ENCODE data around the gene LRRC41.
"Not testable (repeated sequence)": the region's sequence is repeated elsewhere in the genome, so short reads cannot be mapped to it uniquely, and the experiment has no call there.

The LRRC41 gene

DNA sequence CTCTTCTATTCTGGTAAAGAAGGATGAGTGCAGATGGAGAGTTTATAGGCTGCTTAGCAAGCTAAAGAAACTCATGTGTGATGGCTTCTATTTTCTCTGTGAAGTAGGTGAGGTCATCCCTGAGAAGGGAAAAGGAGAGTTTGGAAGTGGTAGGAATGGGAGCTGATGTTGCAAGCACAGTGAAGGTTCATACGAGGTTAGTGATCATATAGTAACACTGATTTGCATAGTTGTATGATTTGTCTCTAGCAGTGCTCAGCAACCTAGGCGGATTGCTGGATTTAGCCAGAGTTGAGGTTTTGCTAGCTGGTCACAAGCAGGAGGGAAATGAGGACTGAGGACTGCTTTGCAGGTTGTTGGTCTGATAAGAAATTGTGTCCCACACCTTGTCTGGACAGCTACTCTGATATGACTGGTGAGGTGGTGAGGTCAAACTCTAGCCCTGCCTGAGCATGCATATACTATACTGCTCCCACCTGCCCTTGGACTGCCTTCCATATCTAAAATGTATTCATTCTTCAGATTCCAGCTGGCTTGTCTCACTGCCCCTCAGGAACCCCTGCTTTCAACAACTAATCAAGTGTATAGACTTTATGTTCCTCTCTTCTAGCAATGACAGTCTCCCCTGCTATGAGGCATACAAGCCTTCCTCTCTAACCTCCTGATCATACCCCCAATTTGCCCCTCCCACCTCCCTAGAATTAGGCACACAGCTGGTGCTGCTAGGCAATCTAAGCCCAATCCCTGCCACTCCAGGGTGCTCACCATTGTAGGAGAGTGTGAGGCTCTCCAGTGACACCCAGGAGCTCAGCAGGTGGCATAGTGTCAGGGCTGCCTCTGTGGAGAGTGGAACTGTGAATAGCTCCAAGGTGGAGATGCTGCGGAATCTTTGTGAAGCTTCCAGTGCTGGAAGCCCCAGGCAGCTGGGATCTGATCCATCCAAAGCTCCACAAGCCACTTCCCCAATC, 18.5 kb downstream of the LRRC41 start:
- DNase-seq (ENCODE audit: low spot score), result no peak

DNA sequence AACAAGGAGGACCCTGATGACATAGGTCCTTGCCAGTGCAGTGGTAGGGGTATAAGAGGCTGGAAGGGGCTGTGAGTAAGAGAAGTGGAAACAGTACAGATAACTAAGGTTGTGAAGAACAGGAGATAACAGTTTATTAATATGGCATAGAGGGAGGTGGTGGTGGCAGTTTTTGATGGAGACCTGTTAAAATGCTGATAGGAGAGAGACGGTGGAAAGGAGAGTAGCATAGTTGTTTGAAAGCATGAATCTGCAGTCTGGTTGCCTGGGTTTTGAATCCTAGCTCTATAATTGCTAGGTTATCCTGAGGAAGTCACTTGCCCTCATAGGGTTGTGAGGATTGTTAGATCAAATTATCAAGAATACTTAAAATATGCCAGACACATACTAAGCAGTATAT, 19.4 kb downstream of the LRRC41 start:
- no peak for DNase-seq (ENCODE audit: low spot score)

DNA sequence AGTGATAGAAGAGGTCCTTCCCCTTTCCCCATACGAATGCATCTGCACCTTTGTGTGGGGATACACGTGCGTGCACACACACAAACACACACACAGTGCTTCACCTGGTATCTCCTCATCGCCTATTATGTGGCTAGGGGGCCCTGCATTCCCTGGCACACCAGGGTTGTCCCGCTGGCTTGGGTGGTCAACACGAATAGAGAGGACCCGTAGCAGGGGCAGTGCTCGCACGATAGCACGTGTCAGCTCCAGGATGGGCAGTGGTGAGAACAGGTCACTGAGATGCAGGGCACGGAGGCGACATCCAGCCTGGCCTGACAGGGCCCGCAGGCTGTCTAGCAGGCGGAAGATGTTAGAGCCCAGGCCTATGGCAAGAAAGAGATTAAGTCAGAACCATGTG, 22.4 kb downstream of the LRRC41 start:
- DNase-seq (ENCODE audit: low spot score), result no peak

DNA sequence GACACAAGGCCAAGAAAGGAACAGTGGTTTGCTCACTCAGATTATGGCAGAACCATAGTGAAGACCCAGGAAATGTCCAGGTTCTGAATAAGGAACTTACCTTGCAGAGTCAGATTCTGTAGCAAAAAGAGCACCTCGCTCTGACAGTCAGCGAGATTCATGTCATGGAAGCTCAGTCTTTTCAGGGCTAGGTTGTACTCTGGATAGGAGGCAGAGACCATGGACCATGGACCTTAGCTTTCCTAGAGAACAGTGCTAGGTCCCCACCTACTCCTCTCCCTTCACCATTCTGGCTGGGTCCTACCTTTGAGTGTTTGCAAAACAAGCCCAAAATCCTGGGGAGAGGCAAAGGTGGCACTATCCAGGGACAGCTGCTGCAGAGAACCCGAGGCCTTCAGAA, 23.3 kb downstream of the LRRC41 start:
- DNase-seq (ENCODE audit: low spot score), result no peak

DNA sequence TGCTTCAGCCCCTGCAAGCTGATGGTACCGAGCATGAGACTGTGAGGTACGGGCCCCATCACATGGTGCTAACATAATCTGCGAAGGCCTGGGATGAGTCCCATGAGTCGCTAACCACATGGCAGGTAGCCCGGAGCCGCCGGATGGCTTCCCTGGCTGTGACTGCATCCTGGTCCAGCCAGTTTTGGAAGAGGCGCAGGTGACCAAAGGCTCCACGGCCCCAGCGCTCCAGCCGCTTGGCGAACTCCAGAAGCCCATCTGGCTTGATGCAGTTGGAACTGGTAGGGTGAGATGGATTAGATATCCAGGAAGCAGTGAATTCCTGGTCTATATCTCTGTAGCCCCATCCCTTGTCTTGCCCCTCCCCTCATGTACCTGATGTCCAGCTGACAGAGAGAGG, 24.6 kb downstream of the LRRC41 start:
- DNase-seq (ENCODE audit: low spot score), result no peak

DNA sequence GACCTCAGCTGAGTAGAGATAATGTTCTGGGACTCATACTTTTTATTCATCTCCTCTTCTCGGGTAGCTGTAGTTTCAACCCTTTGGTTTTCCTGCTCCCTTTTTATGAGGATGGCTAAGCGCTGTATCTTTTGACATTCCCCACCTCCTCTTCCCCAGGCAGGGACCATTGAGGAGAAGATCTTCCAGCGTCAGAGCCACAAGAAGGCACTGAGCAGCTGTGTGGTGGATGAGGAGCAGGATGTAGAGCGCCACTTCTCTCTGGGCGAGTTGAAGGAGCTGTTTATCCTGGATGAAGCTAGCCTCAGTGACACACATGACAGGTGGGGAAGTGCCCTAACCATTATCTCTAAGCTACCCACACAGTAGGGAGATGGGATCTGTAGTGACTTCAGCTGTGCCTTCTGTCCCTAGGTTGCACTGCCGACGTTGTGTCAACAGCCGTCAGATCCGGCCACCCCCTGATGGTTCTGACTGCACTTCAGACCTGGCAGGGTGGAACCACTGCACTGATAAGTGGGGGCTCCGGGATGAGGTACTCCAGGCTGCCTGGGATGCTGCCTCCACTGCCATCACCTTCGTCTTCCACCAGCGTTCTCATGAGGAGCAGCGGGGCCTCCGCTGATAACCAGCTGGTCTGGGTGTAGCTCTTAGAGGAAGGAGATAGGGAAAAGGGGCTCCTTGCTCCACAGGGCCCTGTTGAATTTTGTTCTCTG, 25.6 kb downstream of the LRRC41 start:
- DNase-seq (ENCODE audit: low spot score), result no peak

DNA sequence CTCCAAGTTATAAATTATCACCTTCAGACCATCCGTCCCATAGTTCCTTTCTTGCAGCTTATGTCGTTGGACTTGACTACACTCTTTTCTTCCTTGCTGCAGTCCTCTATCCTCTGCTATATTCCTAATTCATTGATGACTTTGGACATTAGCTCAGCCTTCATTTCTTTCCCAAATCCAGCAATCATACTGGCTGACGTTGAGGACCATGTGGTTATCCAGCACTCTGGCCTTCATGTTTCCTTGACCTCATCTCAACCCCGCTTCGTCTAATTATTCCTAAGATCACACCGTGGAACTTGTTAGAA, 28.4 kb downstream of the LRRC41 start:
- no peak for DNase-seq (ENCODE audit: low spot score)

DNA sequence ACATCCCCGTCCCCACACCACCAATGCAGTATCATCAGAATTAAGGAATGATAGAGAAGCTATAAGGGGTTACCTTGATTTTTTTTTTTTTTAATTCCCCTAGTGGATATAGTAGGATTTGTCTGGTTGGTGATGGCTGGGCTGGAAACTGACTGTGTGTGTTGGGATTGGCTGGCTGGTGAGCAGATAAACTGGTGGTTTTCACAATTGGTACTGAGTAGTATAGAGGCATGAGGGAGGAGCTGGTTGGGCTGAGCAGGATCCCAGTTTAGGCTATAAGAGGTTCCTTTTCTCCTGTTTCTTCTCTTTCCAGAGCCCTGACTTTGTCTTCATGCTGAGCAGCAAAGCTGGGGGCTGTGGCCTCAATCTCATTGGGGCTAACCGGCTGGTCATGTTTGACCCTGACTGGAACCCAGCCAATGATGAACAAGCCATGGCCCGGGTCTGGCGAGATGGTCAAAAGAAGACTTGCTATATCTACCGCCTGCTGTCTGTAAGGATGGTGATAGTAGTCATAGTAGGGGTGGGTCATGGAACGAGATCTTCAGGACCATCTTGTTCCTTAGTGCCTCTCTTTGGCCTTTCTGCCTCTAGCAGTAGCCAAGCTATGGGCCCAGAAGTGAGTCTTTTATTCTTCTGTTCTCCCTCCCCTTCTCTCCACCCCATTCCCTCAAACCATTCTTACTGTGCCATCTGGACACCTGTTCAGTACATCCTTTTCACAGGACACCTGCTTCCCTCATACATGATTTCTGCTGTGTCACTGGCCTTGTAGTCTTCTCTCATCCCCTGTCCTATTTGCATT, 29.0 kb downstream of the LRRC41 start:
- DNase-seq (ENCODE audit: low spot score), result no peak

DNA sequence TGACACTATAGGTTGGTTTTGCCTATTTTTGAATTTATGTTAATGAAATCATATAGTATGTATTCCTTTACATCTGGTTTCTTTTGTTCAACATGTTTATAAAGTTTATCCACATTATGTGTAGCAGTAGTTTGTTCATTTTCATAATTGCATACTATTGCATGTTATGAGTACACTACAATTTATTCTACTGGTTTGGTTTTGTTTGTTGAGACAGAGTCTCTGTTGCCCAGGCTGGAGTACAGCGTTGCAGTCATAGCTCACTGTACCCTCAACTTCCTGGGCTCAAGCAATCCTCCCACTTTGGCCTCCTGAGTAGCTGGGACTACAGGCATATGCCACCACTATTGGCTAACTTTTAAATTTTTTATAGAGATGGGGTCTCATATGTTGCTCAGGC, 34.8 kb downstream of the LRRC41 start:
- DNase-seq (ENCODE audit: low spot score), result no peak

DNA sequence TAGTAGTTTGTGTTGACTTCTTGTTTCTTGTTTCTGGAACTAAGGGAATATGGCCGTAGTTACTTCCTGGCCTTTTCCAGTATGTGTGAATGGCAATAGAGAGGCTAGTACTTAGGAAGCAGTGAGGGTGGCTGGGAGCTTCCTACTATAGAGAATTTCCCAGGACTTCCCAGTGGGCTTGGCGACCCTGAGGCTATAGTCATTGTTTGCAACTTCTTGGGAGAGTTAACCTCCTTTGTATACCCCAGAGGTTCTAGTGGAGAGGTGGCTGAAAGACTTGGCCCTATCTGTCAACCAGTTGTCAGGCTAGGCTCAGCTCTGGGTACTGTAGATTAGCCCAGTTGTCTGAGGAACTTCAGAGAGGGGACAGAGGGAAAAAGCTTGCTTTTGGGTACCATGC, 40.3 kb downstream of the LRRC41 start:
- DNase-seq (ENCODE audit: low spot score), result no peak

DNA sequence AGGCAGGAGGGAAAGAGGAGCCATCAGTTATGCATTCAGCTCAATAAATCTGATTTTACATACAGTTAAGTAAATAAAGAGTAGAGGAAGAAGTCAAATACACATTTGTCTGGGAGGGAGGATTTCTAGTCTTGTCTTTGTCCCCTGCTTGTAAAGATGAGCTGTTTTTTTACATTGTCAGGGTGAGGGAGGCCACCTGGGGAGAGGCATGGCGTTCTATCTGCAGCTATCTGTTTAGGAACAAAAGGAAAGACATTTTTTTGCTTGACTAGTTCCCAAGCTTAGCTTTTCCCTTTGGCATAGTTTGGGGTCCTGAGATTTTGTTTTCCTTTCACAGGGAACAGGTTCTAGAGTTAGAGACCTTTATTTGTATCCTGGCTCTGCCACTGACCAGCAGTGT, 40.9 kb downstream of the LRRC41 start:
- no peak for DNase-seq (ENCODE audit: low spot score)

DNA sequence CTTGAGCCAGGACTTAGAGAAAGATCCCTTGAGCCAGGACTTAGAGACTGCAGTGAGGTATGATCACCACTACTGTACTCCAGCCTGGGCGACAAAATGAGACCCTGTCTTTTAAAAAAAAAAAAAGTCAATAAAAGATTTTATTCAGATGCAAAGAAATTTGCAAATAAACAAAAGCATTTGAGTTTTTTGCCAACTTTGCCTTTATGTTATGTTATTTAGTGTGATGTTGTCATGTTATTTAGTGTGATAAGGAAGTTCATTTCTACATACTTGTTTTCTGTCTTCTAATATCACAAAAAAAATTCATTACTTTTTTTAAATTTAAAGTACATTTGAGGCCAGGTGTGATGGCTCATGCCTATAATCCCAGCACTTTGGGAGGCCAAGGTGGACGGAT, 46.9 kb downstream of the LRRC41 start:
- DNase-seq (ENCODE audit: low spot score), result no peak

DNA sequence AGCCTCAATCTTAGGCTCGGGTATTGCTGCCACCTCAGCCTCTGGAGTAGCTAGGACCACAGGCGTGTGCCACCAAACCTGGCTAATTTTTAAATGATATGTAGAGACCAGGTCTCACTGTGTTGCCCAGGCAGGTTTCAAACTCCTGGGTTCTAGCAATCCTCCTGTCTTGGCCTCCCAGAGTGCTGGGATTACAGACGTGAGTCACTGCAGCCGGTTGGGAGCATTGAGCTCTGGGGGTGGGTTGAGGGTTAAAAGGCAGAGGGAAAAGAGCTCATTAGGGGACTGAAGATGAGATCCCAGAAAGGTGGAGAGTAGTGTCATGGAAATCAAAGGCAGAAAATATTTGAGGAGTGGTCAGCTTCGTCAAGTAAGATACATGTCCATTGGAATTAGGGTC, 48.7 kb downstream of the LRRC41 start:
- DNase-seq (ENCODE audit: low spot score), result no peak

DNA sequence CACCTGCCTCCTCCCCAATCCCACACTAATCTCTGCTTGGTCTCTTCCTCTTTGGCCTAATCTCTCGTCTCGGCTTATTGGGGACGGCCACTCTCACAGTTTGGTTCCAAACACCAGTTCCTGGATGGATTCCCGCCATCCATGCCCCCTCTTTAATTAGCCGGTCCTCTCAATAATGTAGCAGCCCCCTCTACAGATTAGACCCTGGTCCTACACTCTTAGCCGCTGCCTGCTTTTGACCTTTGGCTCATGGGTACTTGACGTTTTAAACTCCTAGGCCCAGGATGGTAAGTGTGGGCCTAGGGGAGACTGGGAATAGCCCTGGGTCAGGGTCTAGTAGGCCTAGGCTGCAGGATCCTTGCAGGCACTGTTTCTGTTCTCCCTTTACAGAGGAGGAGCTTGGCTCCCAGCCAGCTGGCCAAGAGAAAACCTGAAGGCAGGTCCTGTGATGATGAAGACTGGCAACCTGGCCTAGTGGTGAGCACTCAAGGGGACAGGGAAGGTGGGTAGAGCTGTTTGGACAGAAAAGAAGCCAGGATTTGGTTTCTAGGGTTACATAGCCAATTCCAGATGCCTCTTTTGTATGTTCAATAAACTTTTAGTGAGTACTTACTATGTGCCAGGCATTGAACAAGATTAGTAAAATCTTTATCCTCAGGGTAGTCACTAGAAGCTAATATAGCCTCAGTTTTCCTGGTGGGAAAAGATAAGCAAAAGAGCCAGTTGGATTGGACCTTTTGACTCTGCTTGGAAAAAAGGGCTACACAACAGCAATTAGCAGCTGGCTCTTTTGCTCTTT, 55.1 kb downstream of the LRRC41 start:
- DNase-seq (ENCODE audit: low spot score), result no peak

DNA sequence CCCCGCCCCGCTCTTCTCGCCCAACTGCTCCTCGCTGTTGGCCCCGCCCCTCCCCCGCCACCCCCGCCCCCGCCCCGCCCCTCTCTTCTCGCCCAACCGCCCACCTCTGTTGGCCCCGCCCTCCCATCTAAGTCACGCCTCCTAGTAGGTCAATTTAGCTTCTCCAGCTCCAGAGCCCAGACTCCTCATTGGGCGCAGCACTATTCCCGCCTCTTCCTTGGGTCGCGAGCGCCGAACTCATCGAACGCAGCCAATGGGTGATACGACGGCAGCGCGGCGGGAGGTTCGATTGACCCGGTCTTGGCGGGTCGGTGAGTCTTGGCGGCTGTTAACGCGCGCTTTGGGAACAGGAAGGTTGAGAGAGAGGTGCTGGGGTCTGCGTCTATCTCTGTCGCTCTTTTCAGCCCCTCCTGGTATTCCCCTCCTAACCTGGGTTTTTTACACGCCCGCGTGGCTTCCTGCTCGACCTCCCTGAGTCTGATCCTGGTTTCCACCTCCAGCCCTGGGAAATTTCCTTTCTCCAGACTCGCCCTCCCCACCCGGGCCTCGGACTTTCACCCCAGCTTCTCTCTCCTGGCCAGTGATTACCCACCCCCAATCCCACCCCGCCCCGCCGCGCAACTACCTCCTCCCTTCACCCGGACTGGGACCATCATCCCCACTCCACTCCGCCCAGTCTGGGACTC, 55.8 kb downstream of the LRRC41 start, which contains the start of gene RAD54L:
RAD54L (plus strand) TSS at position 328 of the 686 bp plus-strand sequence. CDS start 643 bp downstream, outside the sequence.
- DNase-seq (ENCODE audit: low spot score), result peak; percentile 98

DNA sequence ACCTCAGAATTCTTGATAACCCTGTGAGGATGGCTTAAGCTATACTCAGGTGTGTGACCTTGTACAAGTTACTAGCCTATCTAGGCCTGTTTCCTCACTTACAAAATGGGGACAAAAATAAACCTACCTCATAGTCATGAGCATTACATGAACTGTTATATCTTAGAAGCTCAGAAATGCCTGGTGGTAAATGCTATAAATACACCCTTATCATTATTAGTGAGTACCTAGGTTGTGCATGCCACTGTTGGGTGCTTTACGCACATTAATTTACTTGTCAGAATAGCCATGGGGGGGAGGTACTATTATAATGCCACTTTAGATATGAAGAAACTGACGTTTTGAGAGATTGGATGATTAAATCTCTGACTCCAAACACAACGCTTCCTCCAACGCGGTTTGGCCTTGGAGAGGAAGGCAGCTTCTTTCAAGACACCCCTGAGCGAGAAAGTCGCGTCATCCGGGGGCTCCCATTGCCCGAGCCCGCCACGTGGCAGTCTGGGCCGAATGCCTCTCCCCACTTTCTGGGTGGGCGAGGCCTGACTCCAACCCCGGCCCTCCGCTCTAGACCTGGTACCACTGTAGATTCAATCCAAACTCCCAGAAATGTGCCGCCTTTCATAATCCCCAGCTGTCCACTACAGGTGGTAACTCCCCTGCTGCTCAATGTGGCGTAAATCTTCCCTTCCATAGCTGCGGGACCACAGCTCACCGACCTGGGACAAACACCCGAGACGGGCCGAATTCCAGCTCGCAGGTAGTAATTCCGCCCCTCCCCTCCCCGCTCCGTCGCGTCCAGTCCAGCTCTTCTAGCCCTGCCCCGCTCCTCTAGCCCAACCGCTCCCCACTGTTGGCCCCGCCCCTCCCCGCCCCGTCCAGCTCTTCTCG, 56.6 kb downstream of the LRRC41 start:
- no peak for DNase-seq (ENCODE audit: low spot score)

DNA sequence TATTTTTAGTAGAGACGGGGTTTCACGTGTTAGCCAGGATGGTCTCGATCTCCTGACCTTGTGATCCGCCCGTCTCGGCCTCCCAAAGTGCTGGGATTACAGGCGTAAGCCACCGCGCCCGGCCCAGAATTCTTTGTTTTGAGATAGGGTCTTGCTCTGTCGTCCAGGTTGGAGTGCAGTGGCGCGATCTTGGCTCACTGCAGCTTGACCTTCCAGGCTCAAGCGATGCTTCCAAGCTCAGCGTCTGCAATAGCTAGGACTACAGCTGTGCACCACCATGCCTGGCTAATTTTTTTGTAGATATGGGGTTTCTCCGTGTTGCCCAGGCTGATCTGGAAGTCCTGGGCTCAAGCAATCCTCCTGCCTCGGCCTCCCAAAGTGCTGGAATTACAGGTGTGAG, 57.3 kb downstream of the LRRC41 start:
- not testable (repeated sequence) for DNase-seq (ENCODE audit: low spot score)

DNA sequence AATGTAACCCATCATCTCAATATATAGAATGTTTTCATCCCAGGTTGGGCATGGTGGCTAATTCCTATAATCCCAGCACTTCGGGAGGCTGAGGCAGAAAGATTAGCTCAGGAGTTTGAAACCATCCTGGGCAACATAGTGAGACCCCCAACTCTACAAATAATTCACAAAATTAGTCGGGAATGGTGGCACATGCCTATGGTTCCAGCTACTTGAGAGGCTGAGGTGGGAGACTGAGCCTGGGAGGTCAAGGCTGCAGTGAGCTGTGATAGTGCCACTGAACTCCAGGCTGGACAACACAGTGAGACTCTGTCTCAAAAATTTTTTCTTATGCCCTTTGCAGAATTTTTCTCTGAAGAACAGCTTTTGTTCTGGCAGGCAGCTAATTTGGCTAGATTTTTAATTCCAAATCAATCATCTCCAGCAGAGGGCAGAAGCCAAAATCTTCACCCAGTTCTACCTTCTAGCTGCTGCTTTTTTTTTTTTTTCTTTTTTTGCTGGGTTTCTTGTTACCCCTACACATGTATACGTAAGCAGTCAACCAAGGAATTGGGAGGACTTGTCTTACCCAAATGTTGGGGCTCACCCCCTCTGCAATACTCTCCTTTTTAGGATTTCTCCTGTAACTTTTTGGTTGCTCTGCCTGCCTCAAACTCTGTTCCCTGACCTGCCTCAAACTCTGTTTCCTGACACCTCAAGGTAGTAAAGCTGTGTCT, 58.6 kb downstream of the LRRC41 start:
- no peak for DNase-seq (ENCODE audit: low spot score)

DNA sequence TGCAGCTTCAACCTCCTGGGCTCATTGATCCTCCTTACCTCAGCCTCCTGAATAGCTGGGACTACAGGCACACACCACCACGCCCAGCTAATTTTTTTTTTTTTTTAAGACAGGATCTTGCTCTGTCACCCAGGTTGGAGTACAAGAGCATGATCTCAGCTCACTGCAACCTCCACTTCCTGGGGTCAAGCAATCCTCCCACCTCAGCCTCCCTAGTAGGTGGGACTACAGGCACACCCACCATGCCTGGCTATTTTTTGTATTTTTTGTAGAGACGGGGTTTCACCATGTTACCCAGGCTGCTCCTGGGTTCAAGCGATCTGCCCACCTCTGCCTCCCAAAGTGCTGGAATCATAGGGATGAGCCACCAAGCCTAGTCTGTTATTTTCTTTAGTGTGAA, 59.6 kb downstream of the LRRC41 start:
- DNase-seq (ENCODE audit: low spot score), result not testable (repeated sequence)

Measured in putamen (tissue), 1 donor.